MM.1S (cell line): ENCODE results near the gene ZBTB43.

Source experiments
- EZH2 ChIP-seq: fragments of 300-600 bp; sonication (generic); optimal IDR thresholded peaks from 2 replicates; pipeline ENCODE3; 2017; ENCODE audit warnings: low read depth, mild to moderate bottlenecking, antibody characterized with exemption, low read length, mixed read lengths
- TF ChIP-seq, protein P1 (sequence below): fragments of 300-600 bp; sonication (generic); IDR thresholded peaks from 2 replicates; pipeline ENCODE4 v1.5.1; 2016; ENCODE audit warnings: antibody characterized with exemption, low read length, mixed read lengths

DNA sequence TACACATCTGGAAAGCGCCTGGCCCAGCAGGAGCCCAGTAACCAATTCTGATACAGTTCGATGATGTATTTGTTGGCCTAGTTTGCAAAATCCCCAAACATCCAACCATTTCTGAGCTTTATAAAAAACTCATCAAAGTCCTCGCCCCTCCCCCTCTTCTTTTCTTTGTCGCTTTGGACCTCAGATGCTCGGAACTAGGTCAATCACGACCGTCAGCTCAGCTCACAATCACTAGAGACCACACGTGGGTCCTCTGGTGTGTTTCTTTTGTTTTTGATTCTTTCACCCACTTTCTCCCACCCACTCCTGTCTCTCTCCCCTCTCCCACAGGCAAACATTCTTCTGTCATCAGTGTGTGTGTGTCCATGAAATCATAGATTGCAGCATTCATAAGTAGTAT lies 26.7 kb upstream of the ZBTB43 start:
- TF ChIP-seq, protein P1, sequence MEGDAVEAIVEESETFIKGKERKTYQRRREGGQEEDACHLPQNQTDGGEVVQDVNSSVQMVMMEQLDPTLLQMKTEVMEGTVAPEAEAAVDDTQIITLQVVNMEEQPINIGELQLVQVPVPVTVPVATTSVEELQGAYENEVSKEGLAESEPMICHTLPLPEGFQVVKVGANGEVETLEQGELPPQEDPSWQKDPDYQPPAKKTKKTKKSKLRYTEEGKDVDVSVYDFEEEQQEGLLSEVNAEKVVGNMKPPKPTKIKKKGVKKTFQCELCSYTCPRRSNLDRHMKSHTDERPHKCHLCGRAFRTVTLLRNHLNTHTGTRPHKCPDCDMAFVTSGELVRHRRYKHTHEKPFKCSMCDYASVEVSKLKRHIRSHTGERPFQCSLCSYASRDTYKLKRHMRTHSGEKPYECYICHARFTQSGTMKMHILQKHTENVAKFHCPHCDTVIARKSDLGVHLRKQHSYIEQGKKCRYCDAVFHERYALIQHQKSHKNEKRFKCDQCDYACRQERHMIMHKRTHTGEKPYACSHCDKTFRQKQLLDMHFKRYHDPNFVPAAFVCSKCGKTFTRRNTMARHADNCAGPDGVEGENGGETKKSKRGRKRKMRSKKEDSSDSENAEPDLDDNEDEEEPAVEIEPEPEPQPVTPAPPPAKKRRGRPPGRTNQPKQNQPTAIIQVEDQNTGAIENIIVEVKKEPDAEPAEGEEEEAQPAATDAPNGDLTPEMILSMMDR = no peak
- TF ChIP-seq EZH2 = no peak
